ENCODE results near the gene BICRA. TPM values are rescaled to one million over a fixed set of nuclear protein-coding genes. Genes with fewer than 3 reads are reported as not detected.

Gene BICRA
- total and polyA plus RNA-seq, 9 of the 15 experiments (the other 6 are each of a cell fraction or from before 2014, with no cell fraction given), result 0.01 to 8.8 (median 1.2) TPM

DNA sequence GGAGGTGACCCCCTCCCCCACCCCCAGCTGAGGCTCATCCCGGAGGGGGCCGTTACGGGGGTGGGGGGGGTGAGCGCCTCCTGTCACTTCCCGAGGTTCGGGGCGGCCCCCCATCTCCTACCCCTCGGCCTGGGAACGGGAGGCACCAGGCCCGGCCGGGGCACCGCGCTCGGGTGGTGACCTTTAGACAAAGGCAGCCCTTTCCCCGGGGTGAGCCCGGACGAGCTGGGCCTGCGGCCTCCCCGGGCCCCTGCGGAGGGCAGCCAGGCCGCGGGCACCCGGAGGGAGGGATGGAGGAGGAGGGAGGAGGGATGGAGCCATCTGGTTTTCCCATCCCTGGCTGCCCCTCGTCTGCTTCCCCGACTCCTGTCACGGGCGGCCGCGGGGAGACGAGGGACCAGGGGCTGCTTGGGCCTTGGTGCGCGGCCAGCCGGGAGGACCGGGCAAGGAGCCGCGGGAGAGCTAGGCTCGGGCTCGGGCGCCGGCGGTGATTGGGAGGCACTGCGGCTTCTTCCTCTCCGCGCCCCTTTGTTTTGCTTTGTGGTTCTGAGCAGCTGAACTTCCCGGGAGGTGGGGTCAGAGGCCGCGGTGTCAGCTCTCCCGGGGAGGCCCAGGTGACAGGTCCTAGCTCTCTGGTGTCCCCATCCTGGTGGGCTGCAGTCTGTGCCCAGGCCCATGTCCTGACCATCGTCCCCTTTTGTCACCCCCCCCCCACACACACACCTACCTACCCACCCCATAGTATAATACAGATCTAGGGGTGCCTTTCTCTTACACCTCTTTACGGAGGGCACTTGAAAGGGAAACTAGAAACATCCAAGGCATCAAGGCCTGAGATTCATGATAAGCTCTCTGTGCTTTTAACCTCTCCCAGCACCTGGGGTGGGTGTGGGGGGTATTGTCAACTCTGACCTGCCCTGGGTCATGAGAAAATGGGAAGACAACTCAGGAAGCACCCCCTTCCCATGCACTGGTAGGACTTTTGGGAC, 1.3 kb downstream of the BICRA start:
- FAIRE-seq (peak; percentile 6), DNase-seq (ENCODE audit: extremely low read depth in 1 of 4, low spot score in 3 of 4) (peak; percentile 44 to 65 (median 52)), ATAC-seq (peak; percentile 21)
- ChIA-PET POLR2A (interaction anchor here (0.6 to 1.6 kb wide), 10 partner anchors 8 to 1266 kb away, joined by 3 to 5 read pairs (median 4); no protein-coding TSS in a partner anchor), CTCF (ENCODE audit: low intra/inter-chr PET ratio) (interaction anchor here (0.6 kb wide), 1 partner anchor 500 kb away, joined by 4 read pairs; the partner anchor contains the start of gene PLA2G4C)
- Histone ChIP-seq H3K27ac (ENCODE audit: extremely low read depth, low read depth, low read length) (peak overlapping the region; percentile 66; the same call in 1 of the 3 replicates), H3K9me1 (ENCODE audit: control insufficient read depth, insufficient read depth, low read length) (no peaks in the 10 kb centered on the region), H3K79me2 (ENCODE audit: control insufficient read depth, insufficient read depth, low read length) (peaks cover 65% of the 10 kb centered on the region), H3K4me2 (ENCODE audit: insufficient read depth, low read length) (peak overlapping the region; percentile 72), H3K36me3 (ENCODE audit: control insufficient read depth, insufficient read depth, low read length) (no peaks in the 10 kb centered on the region; the same call in 2 of the 3 replicates), H2AFZ (ENCODE audit: low read depth, low read length) (no peak overlapping the region), H3K27me3 (ENCODE audit: control insufficient read depth in 2 of 2, insufficient read depth in 2 of 2, low read length in 2 of 2) (no peaks in the 10 kb centered on the region), H4K20me1 (replicated peaks; ENCODE audit: control insufficient read depth, insufficient read depth, low read length) (peaks cover 27% of the 10 kb centered on the region), H3K4me3 (peak overlapping the region; percentile 100), H3K9ac (ENCODE audit: insufficient read depth in 1 of 2, low read depth in 2 of 2, low read length in 2 of 2) (peak overlapping the region; percentile 34 to 87; a peak in 3 of 4 replicates), H3K4me1 (replicated peaks in 1 of 2; ENCODE audit: control insufficient read depth in 2 of 2, insufficient read depth in 2 of 2, low read length in 2 of 2) (peaks cover 3 to 28% of the 10 kb centered on the region in 2 experiments; a peak in 3 of 5 replicates), H3K9me3 (replicated peaks; ENCODE audit: control insufficient read depth, insufficient read depth, low read depth, low read length) (no peaks in the 10 kb centered on the region)
- in situ Hi-C loops (cut with MboI), result no loop called here
- no TSS peak for BruUV-seq (replicated peaks)
- intact Hi-C loops (cut with micrococcal nuclease), result loop anchor here (10.0 kb wide), 1 partner anchor 165 kb away; no protein-coding TSS in a partner anchor
- WGBS (ENCODE audit: insufficient coverage, low coverage, missing lambda C conversion rate), result 2% methylated on average over 30 of the region's 50 CpGs
- no peak for TF ChIP-seq E2F3 (CRISPR knock-in tag; IDR thresholded peaks at IDR 0.05)
- TF ChIP-seq, protein P1, sequence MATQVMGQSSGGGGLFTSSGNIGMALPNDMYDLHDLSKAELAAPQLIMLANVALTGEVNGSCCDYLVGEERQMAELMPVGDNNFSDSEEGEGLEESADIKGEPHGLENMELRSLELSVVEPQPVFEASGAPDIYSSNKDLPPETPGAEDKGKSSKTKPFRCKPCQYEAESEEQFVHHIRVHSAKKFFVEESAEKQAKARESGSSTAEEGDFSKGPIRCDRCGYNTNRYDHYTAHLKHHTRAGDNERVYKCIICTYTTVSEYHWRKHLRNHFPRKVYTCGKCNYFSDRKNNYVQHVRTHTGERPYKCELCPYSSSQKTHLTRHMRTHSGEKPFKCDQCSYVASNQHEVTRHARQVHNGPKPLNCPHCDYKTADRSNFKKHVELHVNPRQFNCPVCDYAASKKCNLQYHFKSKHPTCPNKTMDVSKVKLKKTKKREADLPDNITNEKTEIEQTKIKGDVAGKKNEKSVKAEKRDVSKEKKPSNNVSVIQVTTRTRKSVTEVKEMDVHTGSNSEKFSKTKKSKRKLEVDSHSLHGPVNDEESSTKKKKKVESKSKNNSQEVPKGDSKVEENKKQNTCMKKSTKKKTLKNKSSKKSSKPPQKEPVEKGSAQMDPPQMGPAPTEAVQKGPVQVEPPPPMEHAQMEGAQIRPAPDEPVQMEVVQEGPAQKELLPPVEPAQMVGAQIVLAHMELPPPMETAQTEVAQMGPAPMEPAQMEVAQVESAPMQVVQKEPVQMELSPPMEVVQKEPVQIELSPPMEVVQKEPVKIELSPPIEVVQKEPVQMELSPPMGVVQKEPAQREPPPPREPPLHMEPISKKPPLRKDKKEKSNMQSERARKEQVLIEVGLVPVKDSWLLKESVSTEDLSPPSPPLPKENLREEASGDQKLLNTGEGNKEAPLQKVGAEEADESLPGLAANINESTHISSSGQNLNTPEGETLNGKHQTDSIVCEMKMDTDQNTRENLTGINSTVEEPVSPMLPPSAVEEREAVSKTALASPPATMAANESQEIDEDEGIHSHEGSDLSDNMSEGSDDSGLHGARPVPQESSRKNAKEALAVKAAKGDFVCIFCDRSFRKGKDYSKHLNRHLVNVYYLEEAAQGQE (IDR thresholded peaks at IDR 0.05; ENCODE audit: borderline replicate concordance), result peak; percentile 12; the same call in 1 of the 2 replicates
- TF ChIP-seq, protein P1 (CRISPR knock-in tag; IDR thresholded peaks at IDR 0.05; ENCODE audit: low read depth), result no peak
- TF ChIP-seq MAZ (CRISPR knock-in tag; conservative IDR thresholded peaks at IDR 0.05 in 1 of 2, IDR thresholded peaks at IDR 0.05 in 1 of 2), result 0 out of 4 replicates have a peak, but pooled peaks of 1 of the 2 experiments have one; percentile 45
- no peak for TF ChIP-seq MXI1 (IDR thresholded peaks at IDR 0.05; ENCODE audit: low read depth, low read length)
- TF ChIP-seq CREM (IDR thresholded peaks at IDR 0.05; ENCODE audit: low read depth), result no peak
- 0 out of 2 replicates have a peak, but pooled peaks have one; percentile 20 for TF ChIP-seq BCOR (IDR thresholded peaks at IDR 0.05)
- TF ChIP-seq, protein P2, sequence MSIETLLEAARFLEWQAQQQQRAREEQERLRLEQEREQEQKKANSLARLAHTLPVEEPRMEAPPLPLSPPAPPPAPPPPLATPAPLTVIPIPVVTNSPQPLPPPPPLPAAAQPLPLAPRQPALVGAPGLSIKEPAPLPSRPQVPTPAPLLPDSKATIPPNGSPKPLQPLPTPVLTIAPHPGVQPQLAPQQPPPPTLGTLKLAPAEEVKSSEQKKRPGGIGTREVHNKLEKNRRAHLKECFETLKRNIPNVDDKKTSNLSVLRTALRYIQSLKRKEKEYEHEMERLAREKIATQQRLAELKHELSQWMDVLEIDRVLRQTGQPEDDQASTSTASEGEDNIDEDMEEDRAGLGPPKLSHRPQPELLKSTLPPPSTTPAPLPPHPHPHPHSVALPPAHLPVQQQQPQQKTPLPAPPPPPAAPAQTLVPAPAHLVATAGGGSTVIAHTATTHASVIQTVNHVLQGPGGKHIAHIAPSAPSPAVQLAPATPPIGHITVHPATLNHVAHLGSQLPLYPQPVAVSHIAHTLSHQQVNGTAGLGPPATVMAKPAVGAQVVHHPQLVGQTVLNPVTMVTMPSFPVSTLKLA (conservative IDR thresholded peaks at IDR 0.05), result peak in 1 of 2 experiments; percentile 38; a peak in 1 of 4 replicates

Data from K562 (cell line).